Measurements from ENCODE around the gene DNAJB6. TPM values are rescaled to one million over a fixed set of nuclear protein-coding genes. Genes with fewer than 3 reads are reported as not detected.

DNAJB6 gene
- total RNA-seq, 2 donors from 2014 or later = 116 to 154 TPM

DNA sequence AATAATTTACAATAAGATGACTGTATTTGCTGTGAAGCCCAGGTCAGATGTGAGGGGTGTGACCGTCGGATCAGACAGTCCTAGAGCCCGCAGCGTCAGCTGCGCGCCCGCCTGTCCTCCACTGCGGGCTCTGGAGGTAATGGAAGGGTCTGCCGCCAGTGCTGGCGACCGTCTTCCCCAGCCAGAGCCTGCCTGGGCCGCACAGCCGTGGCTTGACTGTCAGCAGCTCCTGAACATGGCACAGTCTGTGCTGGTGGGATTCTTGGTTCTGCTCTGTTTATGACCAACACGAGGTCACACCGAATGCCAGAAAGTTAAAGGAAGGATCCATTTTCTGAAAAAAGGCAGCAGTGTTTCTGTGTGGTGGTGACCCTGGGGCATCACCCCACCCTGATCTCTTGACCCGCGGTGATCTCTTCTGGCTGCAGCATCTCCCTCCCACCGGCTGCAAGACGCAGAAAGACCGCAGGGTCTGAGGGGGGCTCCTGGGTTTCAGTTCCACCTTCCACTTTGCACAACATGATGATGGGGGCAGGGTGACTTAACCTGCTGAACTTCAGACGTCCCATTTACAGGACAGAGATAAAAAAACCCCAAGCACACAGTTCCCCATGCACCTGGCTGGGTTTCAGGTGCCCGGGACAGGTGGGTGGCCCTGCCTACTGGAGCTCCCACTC, 103.7 kb downstream of the DNAJB6 start:
- ATAC-seq (ENCODE audit: insufficient number of reproducible peaks, low FRiP score, low read depth) = no peak
- no peaks in the 10 kb centered on the region for H3K4me1 ChIP-seq (ENCODE audit: control insufficient read depth in 1 of 2, low read depth in 2 of 2)
- no peak for DNase-seq (ENCODE audit: low spot score)
- H3K9me3 ChIP-seq = no peaks in the 10 kb centered on the region
- no peak for TF ChIP-seq CTCF (IDR thresholded peaks at IDR 0.05)
- no peaks in the 10 kb centered on the region for H3K36me3 ChIP-seq
- no peak overlapping the region for H3K27ac ChIP-seq
- H3K4me3 ChIP-seq = no peak overlapping the region
- no peaks in the 10 kb centered on the region for H3K27me3 ChIP-seq (replicated peaks; ENCODE audit: insufficient read depth)

DNA sequence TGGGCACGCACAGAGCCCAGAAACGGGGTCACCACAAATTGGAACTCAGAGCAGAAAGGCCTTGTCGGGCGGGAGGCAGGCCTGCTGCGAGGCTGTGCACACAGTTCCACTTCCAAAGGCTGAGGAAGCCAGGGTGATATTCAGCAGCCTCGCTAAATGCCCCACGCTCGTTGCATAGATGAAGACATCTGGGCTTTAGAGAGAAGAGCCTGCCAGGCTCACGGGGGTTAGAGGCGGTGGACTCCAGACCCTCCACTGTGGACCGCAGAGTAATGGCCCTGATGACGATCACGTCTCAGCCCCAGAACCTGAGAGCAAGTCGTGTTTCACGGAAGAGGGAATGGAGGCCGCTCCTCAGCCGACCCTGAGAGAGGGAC, 104.2 kb downstream of the DNAJB6 start:
- DNase-seq (ENCODE audit: low spot score) (no peak), ATAC-seq (ENCODE audit: insufficient number of reproducible peaks, low FRiP score, low read depth) (no peak)
- H3K9me3 ChIP-seq = no peaks in the 10 kb centered on the region
- no peak overlapping the region for H3K27ac ChIP-seq
- TF ChIP-seq CTCF (IDR thresholded peaks at IDR 0.05) = no peak
- H3K4me1 ChIP-seq (ENCODE audit: control insufficient read depth in 1 of 2, low read depth in 2 of 2) = no peaks in the 10 kb centered on the region
- H3K27me3 ChIP-seq (replicated peaks; ENCODE audit: insufficient read depth) = no peaks in the 10 kb centered on the region
- no peak overlapping the region for H3K4me3 ChIP-seq
- H3K36me3 ChIP-seq = no peaks in the 10 kb centered on the region

DNA sequence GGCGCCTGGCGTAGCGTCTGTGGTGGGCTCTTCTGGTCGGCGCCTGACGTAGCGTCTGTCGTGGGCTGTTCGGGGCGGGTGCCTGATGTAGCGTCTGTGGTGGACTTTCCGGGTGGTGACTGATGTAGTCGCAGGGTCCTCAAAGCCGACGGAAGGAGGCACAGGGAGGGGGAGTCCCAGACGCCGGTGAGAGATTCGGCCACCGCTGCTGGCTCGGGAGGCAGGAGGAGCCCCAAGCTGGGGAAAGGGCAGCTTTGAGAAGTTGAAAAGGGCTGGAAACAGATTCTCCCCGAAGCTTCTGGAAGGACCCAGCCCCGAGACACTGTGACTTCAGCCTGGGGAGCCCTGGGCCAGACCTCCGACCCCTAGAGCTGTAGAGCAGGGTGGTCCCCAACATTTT, 105.7 kb downstream of the DNAJB6 start:
- Histone ChIP-seq H3K27ac (no peak overlapping the region), H3K9me3 (no peaks in the 10 kb centered on the region), H3K4me3 (no peak overlapping the region), H3K4me1 (ENCODE audit: control insufficient read depth in 1 of 2, low read depth in 2 of 2) (no peaks in the 10 kb centered on the region), H3K27me3 (replicated peaks; ENCODE audit: insufficient read depth) (no peaks in the 10 kb centered on the region), H3K36me3 (no peaks in the 10 kb centered on the region)
- no peak for TF ChIP-seq CTCF (IDR thresholded peaks at IDR 0.05)
- ATAC-seq (ENCODE audit: insufficient number of reproducible peaks, low FRiP score, low read depth) (no peak), DNase-seq (ENCODE audit: low spot score) (no peak)

- ATAC-seq (ENCODE audit: insufficient number of reproducible peaks, low FRiP score, low read depth) = no peak
Observed at GRCh38 chr7:157442993-157443831, 106.4 kb downstream of the DNAJB6 start.

More at GRCh38 chr7:157442993-157443831, 106.4 kb downstream of the DNAJB6 start:
- Histone ChIP-seq H3K4me1 (ENCODE audit: control insufficient read depth in 1 of 2, low read depth in 2 of 2) (no peaks in the 10 kb centered on the region), H3K27ac (no peak overlapping the region), H3K9me3 (no peaks in the 10 kb centered on the region), H3K27me3 (replicated peaks; ENCODE audit: insufficient read depth) (no peaks in the 10 kb centered on the region), H3K4me3 (no peak overlapping the region), H3K36me3 (no peaks in the 10 kb centered on the region)
- DNase-seq (ENCODE audit: low spot score) = no peak
- no peak for TF ChIP-seq CTCF (IDR thresholded peaks at IDR 0.05)

All from thoracic aorta (tissue), 2 donors.